ENCODE results near the gene ZNF614.
"Not testable (repeated sequence)": the region's sequence is repeated elsewhere in the genome, so short reads cannot be mapped to it uniquely, and the experiment has no call there.

The ZNF614 gene

DNA sequence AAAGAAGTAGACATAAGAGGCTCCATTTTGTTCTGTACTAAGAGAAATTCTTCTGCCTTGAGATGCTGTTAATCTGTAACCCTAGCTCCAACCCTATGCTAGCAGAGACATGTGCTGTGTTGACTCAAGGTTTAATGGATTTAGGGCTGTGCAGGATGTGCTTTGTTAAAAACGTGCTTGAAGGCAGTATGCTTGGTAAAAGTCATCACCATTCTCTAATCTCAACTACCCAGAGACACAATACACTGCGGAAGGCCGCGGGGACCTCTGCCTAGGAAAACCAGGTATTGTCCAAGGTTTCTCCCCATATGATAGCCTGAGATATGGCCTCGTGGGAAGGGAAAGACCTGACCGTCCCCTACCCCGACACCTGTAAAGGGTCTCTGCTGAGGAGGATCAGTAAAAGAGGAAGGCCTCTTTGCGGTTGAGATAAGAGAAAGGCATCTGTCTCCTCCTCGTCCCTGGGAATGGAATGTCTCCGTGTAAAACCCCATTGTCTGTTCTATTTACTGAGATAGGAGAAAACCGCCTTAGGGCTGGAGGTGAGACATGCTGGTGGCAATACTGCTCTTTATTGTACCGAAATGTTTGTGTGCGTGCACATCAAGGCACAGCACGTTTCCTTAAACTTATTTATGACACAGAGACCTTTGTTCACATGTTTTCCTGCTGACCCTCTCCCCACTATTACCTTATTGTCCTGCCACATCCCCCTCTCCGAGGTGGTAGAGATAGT lies 1.8 kb downstream of the ZNF614 start:
- not testable (repeated sequence) for H3K4me1 ChIP-seq (ENCODE audit: control insufficient read depth, insufficient read depth, low read length); H3K27ac ChIP-seq (ENCODE audit: low read depth, low read length); H3K4me3 ChIP-seq (ENCODE audit: low read length); H3K27me3 ChIP-seq (ENCODE audit: control insufficient read depth, insufficient read depth, low read length); H3K9ac ChIP-seq (ENCODE audit: low read length)
- H3K36me3 ChIP-seq (ENCODE audit: control insufficient read depth, insufficient read depth, low read length): peaks cover 22% of the 10 kb centered on the region

GRCh38 chr19:52024478-52024877 lies 3.7 kb downstream of the ZNF614 start:
- peaks cover 39% of the 10 kb centered on the region for H3K36me3 ChIP-seq (ENCODE audit: control insufficient read depth, insufficient read depth, low read length)
- H3K4me3 ChIP-seq (ENCODE audit: low read length); H3K4me1 ChIP-seq (ENCODE audit: control insufficient read depth, insufficient read depth, low read length); H3K9ac ChIP-seq (ENCODE audit: low read length); H3K27me3 ChIP-seq (ENCODE audit: control insufficient read depth, insufficient read depth, low read length); H3K27ac ChIP-seq (ENCODE audit: low read depth, low read length): not testable (repeated sequence)

GRCh38 chr19:52022193-52022592 lies 6.0 kb downstream of the ZNF614 start:
- H3K27ac ChIP-seq (ENCODE audit: low read depth, low read length): no peak overlapping the region
- H3K4me3 ChIP-seq (ENCODE audit: low read length): no peak overlapping the region
- H3K27me3 ChIP-seq (ENCODE audit: control insufficient read depth, insufficient read depth, low read length): no peaks in the 10 kb centered on the region
- peaks cover 3% of the 10 kb centered on the region for H3K4me1 ChIP-seq (ENCODE audit: control insufficient read depth, insufficient read depth, low read length)
- H3K36me3 ChIP-seq (ENCODE audit: control insufficient read depth, insufficient read depth, low read length): peaks cover 50% of the 10 kb centered on the region
- no peak overlapping the region for H3K9ac ChIP-seq (ENCODE audit: low read length)

DNA sequence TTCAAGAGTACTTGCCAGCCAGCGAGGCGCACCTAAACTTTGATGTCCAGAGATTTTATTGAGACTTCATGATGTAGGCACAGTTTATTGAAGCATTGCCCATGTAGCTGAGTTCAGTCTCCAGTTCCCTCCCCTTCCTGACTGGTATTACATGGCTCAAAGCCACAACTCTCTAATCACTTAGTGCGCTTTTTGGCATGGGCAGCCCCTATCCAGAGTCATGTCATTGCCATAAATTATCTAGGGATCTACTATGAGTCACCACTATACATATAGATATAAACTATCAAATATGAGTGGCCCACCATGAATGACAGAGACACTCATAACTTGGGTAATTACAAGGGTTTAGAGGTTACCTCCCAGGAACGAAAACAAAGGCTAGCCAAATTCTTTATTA lies 7.7 kb downstream of the ZNF614 start:
- H3K4me3 ChIP-seq (ENCODE audit: low read length): no peak overlapping the region
- no peaks in the 10 kb centered on the region for H3K4me1 ChIP-seq (ENCODE audit: control insufficient read depth, insufficient read depth, low read length)
- no peaks in the 10 kb centered on the region for H3K27me3 ChIP-seq (ENCODE audit: control insufficient read depth, insufficient read depth, low read length)
- no peak overlapping the region for H3K27ac ChIP-seq (ENCODE audit: low read depth, low read length)
- H3K9ac ChIP-seq (ENCODE audit: low read length): no peak overlapping the region
- H3K36me3 ChIP-seq (ENCODE audit: control insufficient read depth, insufficient read depth, low read length): peaks cover 63% of the 10 kb centered on the region

- Histone ChIP-seq H3K4me1 (ENCODE audit: control insufficient read depth, insufficient read depth, low read length) (no peaks in the 10 kb centered on the region), H3K36me3 (ENCODE audit: control insufficient read depth, insufficient read depth, low read length) (peaks cover 5% of the 10 kb centered on the region), H3K4me3 (ENCODE audit: low read length) (no peak overlapping the region), H3K9ac (ENCODE audit: low read length) (no peak overlapping the region), H3K27ac (ENCODE audit: low read depth, low read length) (no peak overlapping the region), H3K27me3 (ENCODE audit: control insufficient read depth, insufficient read depth, low read length) (no peaks in the 10 kb centered on the region)
Measured at GRCh38 chr19:52010674-52011073, 17.5 kb downstream of the ZNF614 start.

DNA sequence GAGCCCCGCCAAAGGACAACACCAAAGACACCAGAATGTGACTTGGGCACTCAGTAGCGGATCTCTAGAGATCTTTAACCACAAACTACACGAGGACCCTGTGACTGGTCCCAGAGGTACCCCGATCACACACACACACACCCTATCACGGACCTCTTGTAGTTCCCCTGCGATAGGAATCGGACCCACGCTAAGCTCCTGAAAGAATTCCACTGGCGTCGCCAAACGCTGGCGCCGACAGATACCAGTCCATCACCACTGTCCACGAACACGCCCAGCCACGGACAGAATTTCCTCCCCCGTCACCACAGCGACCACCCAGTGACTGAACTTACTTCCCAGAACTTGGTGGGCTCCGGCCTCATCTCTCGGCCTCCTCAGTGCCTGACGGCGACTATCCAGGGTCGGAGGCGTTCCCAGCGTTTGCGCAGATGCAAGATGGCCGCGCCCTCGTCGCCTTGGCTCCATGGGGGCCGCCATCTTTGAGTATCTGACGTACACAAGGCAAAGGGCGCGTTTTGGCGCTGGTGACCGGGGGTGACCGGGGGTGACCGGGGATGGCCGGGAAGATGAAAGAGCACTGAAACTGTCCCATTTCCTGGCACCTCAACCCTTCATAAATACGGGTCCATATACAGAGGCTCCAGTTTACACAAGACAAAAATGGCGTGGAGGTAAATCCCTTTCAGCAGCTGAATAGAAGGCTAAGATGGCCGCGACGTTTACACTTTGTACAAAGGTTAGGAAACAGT lies 20.2 kb downstream of the ZNF614 start, which contains the start of gene ZNF615:
ZNF615 (minus strand) TSS at position 406 of the 752 bp plus-strand sequence. CDS start 4,500 bp downstream, outside the sequence.
- H3K4me3 ChIP-seq (ENCODE audit: low read length): peak within 1 kb of the TSS; percentile 83
- no peaks in the 10 kb centered on the region for H3K4me1 ChIP-seq (ENCODE audit: control insufficient read depth, insufficient read depth, low read length)
- H3K9ac ChIP-seq (ENCODE audit: low read length): peak within 1 kb of the TSS; percentile 83
- H3K27ac ChIP-seq (ENCODE audit: low read depth, low read length): peak within 1 kb of the TSS; percentile 92
- H3K27me3 ChIP-seq (ENCODE audit: control insufficient read depth, insufficient read depth, low read length): no peaks in the 10 kb centered on the region
- H3K36me3 ChIP-seq (ENCODE audit: control insufficient read depth, insufficient read depth, low read length): peaks cover 5% of the 10 kb centered on the region

- peak overlapping the region; percentile 92 for H3K27ac ChIP-seq (ENCODE audit: low read depth, low read length)
- H3K36me3 ChIP-seq (ENCODE audit: control insufficient read depth, insufficient read depth, low read length): peaks cover 3% of the 10 kb centered on the region
- H3K4me3 ChIP-seq (ENCODE audit: low read length): peak overlapping the region; percentile 83
- H3K9ac ChIP-seq (ENCODE audit: low read length): peak overlapping the region; percentile 63
- H3K27me3 ChIP-seq (ENCODE audit: control insufficient read depth, insufficient read depth, low read length): no peaks in the 10 kb centered on the region
- H3K4me1 ChIP-seq (ENCODE audit: control insufficient read depth, insufficient read depth, low read length): no peaks in the 10 kb centered on the region
Measured at GRCh38 chr19:52007451-52007805, 20.8 kb downstream of the ZNF614 start.

GRCh38 chr19:51994048-51994644 lies 34.0 kb downstream of the ZNF614 start:
- Histone ChIP-seq H3K27ac (ENCODE audit: low read depth, low read length) (no peak overlapping the region), H3K27me3 (ENCODE audit: control insufficient read depth, insufficient read depth, low read length) (no peaks in the 10 kb centered on the region), H3K4me1 (ENCODE audit: control insufficient read depth, insufficient read depth, low read length) (no peaks in the 10 kb centered on the region), H3K36me3 (ENCODE audit: control insufficient read depth, insufficient read depth, low read length) (peaks cover 32% of the 10 kb centered on the region), H3K4me3 (ENCODE audit: low read length) (no peak overlapping the region), H3K9ac (ENCODE audit: low read length) (no peak overlapping the region)

DNA sequence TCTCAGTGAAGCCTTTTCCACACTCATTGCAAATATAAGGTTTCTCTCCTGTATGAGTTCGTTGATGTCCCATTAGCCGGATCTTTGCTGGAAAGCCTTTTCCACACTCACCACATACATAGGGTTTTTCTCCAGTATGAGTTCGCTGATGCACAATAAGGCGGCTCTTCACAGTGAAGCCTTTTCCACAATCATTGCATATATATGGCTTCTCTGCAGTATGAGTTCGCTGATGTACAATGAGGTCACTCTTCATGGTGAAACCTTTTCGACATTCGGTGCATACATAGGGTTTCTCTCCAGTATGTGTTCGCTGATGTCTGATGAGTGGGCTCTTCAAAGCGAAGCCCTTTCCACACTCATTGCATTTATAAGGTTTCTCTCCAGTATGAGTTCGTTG lies 34.8 kb downstream of the ZNF614 start:
- H3K4me3 ChIP-seq (ENCODE audit: low read length): no peak overlapping the region
- H3K36me3 ChIP-seq (ENCODE audit: control insufficient read depth, insufficient read depth, low read length): peaks cover 27% of the 10 kb centered on the region
- no peaks in the 10 kb centered on the region for H3K27me3 ChIP-seq (ENCODE audit: control insufficient read depth, insufficient read depth, low read length)

DNA sequence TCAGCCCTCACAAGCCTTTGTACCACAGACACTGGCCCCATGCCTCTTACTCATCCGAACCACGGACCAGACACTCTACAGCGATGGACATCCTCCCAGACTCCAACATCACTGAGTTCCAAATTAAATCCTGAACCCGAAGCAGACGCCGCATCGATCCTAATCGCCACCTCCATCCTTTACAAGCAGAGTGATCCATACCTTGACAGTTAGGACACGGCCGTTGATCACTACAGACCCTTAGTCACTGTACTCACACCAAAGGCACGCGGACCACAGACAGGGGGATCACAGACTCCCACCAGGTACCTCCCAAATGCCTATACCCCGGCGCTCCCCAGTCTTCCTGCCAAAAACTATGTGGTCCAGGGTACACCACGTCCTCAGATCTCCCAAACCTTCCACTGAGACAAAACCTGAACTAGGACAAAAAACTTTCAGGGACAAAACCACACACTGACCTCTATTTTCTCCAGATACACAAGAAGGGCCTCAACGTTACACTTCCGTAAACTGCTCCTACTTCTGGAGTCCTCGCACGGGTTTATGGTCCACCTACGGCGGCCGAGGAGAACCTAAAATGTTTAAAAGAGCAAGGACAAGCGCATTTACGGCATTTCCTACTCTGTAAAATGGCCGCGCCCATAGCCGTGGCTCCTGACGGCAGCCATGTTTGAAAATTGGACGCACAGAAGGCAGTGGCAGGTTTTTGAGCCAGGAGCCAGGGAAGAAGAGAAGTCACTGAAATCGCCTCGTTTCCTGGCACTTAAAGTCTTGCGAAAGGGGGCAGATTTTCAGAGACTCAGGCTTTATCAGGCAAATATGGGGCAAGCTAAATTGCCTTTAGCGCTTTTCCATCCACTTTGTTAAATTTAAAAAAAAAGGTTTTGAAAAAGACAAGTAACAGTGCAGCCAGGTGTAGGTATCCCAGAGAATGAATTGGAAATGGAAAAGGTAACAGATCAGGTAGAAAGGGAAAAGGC lies 41.6 kb downstream of the ZNF614 start, which contains the start of gene ZNF350:
ZNF350 (minus strand) TSS at position 532 of the 983 bp plus-strand sequence. CDS start 12,480 bp downstream, outside the sequence.
- no peaks in the 10 kb centered on the region for H3K36me3 ChIP-seq (ENCODE audit: control insufficient read depth, insufficient read depth, low read length)
- H3K27ac ChIP-seq (ENCODE audit: low read depth, low read length): peak within 1 kb of the TSS; percentile 51
- no peaks in the 10 kb centered on the region for H3K27me3 ChIP-seq (ENCODE audit: control insufficient read depth, insufficient read depth, low read length)
- H3K4me3 ChIP-seq (ENCODE audit: low read length): peak within 1 kb of the TSS; percentile 97
- H3K9ac ChIP-seq (ENCODE audit: low read length): peak within 1 kb of the TSS; percentile 92
- H3K4me1 ChIP-seq (ENCODE audit: control insufficient read depth, insufficient read depth, low read length): no peaks in the 10 kb centered on the region

More for the DNA sequence above, 34.8 kb downstream of the ZNF614 start:
- Histone ChIP-seq H3K4me1 (ENCODE audit: control insufficient read depth, insufficient read depth, low read length) (no peaks in the 10 kb centered on the region), H3K27ac (ENCODE audit: low read depth, low read length) (no peak overlapping the region), H3K9ac (ENCODE audit: low read length) (no peak overlapping the region)

DNA sequence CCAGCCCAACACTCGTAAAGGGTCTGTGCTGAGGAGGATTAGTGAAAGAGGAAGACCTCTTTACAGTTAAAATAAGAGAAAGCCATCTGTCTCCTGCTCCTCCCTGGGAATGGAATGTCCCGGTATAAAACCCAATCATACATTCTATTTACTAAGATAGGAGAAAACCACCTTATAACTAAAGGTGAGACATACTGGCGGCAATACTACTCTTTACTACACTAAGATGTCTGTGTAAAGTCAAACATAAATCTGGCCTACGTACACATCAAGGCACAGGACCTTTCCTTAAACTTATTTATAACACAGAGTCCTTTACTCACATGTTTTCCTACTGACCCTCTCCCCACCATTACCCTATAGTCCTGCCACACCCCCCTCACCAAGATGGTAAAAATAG lies 44.8 kb downstream of the ZNF614 start:
- Histone ChIP-seq H3K9ac (ENCODE audit: low read length) (no peak overlapping the region), H3K27me3 (ENCODE audit: control insufficient read depth, insufficient read depth, low read length) (no peaks in the 10 kb centered on the region), H3K4me1 (ENCODE audit: control insufficient read depth, insufficient read depth, low read length) (no peaks in the 10 kb centered on the region), H3K36me3 (ENCODE audit: control insufficient read depth, insufficient read depth, low read length) (peaks cover 13% of the 10 kb centered on the region), H3K4me3 (ENCODE audit: low read length) (no peak overlapping the region), H3K27ac (ENCODE audit: low read depth, low read length) (no peak overlapping the region)
